C4-2B (cell line): ENCODE measurements around the gene AGAP1.

Source experiments
- CTCF ChIP-seq: fragments of 450-650 bp; conservative IDR thresholded peaks from 2 replicates; pipeline ENCODE4 v1.5.1; 2017; ENCODE audit warnings: mild to moderate bottlenecking
- ZFX ChIP-seq: fragments of 450-650 bp; IDR thresholded peaks from 2 replicates; pipeline ENCODE4 v1.6.1; 2017

DNA sequence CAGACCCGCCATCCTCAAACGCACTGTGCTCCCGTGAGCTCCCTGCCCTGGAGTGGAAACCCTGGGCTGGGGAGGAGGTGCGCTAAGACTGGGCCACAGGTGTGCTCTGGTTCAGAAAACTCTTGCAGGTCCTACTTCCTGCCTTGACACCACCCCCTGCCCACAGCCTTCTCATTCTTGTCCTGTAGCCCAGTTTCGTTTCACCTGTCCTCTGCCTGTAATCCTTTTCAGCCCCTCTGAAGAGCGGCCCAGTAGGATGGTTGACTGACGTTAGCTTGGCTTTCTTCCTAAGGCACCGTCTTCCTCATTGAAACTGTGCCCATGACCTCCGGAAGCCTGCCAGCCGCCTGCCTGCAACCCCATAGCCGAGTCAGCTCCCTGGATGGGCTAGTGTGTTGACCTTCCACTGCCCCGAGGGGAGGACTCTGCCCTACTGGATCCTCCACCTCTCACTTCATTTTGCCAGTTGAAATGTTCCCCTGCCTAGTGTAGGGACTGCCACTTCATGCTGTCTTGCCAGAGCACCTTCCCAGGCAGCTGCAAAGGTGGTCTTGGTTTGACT, 116.9 kb downstream of the AGAP1 start:
- TF ChIP-seq CTCF (no peak), ZFX (no peak)
